CD14-positive monocyte (primary cell): ENCODE data around the gene ERFL. TPM values are rescaled to one million over a fixed set of nuclear protein-coding genes. Genes with fewer than 3 reads are reported as not detected.

ENCODE experiments used
- DNase-seq, 3 donors: peaks; one replicate each; pipeline ENCODE4 v3.0.0-alpha.2; 2011 to 2022
- H2AFZ ChIP-seq: 2 replicates; pipeline ENCODE4 v1.6.0; 2012; ENCODE audit warnings: mild to moderate bottlenecking, low read depth, low read length, inconsistent platforms; ENCODE audit not compliant: insufficient read depth, poor library complexity, severe bottlenecking
- H3K27ac ChIP-seq, 2 donors: 1 replicate in 1 of 2; 2 replicates in 1 of 2; pipeline ENCODE4 v1.5.1; 2012 to 2013; ENCODE audit warnings: low read length in 2 of 2, control low read depth in 1 of 2, inconsistent platforms in 1 of 2, low read depth in 1 of 2, mild to moderate bottlenecking in 1 of 2
- H3K27me3 ChIP-seq, 2 donors: one replicate each; pipeline versions ENCODE4 v1.6.0 to v1.6.1; 2011 to 2013; ENCODE audit warnings: low read length in 2 of 2; ENCODE audit not compliant: control insufficient read depth in 2 of 2, insufficient read depth in 2 of 2
- H3K36me3 ChIP-seq, 2 donors: replicated peaks in 1 of 2; 1 replicate in 1 of 2; 2 replicates in 1 of 2; pipeline versions ENCODE4 v1.5.1 to v1.6.1; 2012 to 2013; ENCODE audit warnings: low read length in 2 of 2, control low read depth in 1 of 2, inconsistent platforms in 1 of 2, mild to moderate bottlenecking in 1 of 2; ENCODE audit not compliant: insufficient read depth in 2 of 2, control insufficient read depth in 1 of 2
- H3K4me1 ChIP-seq, 2 donors: 1 replicate in 1 of 2; 2 replicates in 1 of 2; pipeline versions ENCODE4 v1.5.1 to v1.6.1; 2012 to 2013; ENCODE audit warnings: low read length in 2 of 2, control low read depth in 1 of 2, inconsistent platforms in 1 of 2, mild to moderate bottlenecking in 1 of 2, moderate library complexity in 1 of 2; ENCODE audit not compliant: insufficient read depth in 2 of 2, control insufficient read depth in 1 of 2
- H3K4me2 ChIP-seq: replicated peaks from 2 replicates; pipeline ENCODE3; 2012; ENCODE audit warnings: low read length, moderate library complexity, mild to moderate bottlenecking; ENCODE audit not compliant: poor library complexity, severe bottlenecking; ENCODE audit errors: extremely low read depth
- H3K4me3 ChIP-seq, 3 experiments: fragments of 200-600 bp in 1 of 3; sonication (generic) in 1 of 3; replicated peaks in 1 of 3; 1 replicate in 2 of 3; 2 replicates in 1 of 3; pipeline ENCODE4 v1.5.1; 2011 to 2013; ENCODE audit warnings: low read length in 3 of 3, mild to moderate bottlenecking in 3 of 3, control low read depth in 2 of 3, low read depth in 2 of 3, inconsistent platforms in 1 of 3, moderate library complexity in 1 of 3
- H3K79me2 ChIP-seq: 2 replicates; pipeline ENCODE4 v1.6.0; 2012; ENCODE audit warnings: mild to moderate bottlenecking, control low read depth, inconsistent platforms, low read length, moderate library complexity; ENCODE audit not compliant: insufficient read depth
- H3K9ac ChIP-seq: 2 replicates; pipeline ENCODE4 v1.6.0; 2017; ENCODE audit warnings: low read length, mild to moderate bottlenecking; ENCODE audit not compliant: insufficient read depth, poor library complexity, severe bottlenecking
- H3K9me3 ChIP-seq, 2 donors: replicated peaks in 1 of 2; 1 replicate in 1 of 2; 2 replicates in 1 of 2; pipeline versions ENCODE4 v1.5.1 to v1.6.1; 2012 to 2013; ENCODE audit warnings: low read length in 2 of 2, control low read depth in 1 of 2; ENCODE audit not compliant: control insufficient read depth in 1 of 2, insufficient read depth in 1 of 2
- H4K20me1 ChIP-seq: 2 replicates; pipeline ENCODE4 v1.6.0; 2012; ENCODE audit warnings: mild to moderate bottlenecking, low read length, control low read depth, moderate library complexity; ENCODE audit not compliant: insufficient read depth
- H3K27ac Mint-ChIP-seq, 7 donors: one replicate each; pipeline ENCODE4 v1.8.0; 2020; ENCODE audit warnings: mild to moderate bottlenecking in 7 of 7, mixed read lengths in 7 of 7, moderate library complexity in 6 of 7, inconsistent platforms in 2 of 7
- H3K27me3 Mint-ChIP-seq, 3 donors: one replicate each; pipeline ENCODE4 v1.8.0; 2021 to 2022; ENCODE audit warnings: low read depth in 3 of 3, mild to moderate bottlenecking in 3 of 3, mixed read lengths in 3 of 3, moderate library complexity in 3 of 3, inconsistent platforms in 1 of 3
- H3K36me3 Mint-ChIP-seq, 2 donors: one replicate each; pipeline ENCODE4 v1.8.0; 2020; ENCODE audit warnings: mixed read lengths in 2 of 2, inconsistent platforms in 1 of 2, mild to moderate bottlenecking in 1 of 2
- H3K4me1 Mint-ChIP-seq: one replicate; pipeline ENCODE4 v1.8.0; 2020; ENCODE audit warnings: mild to moderate bottlenecking, mixed read lengths
- H3K4me3 Mint-ChIP-seq, 2 donors: one replicate each; pipeline ENCODE4 v1.8.0; 2020; ENCODE audit warnings: mild to moderate bottlenecking in 2 of 2, mixed read lengths in 2 of 2, moderate library complexity in 1 of 2
- H3K9me3 Mint-ChIP-seq, 7 donors: one replicate each; pipeline ENCODE4 v1.8.0; 2020 to 2022; ENCODE audit warnings: mixed read lengths in 7 of 7, mild to moderate bottlenecking in 6 of 7, moderate library complexity in 6 of 7, inconsistent platforms in 2 of 7
- WGBS: methylation state at CpG from one replicate; pipeline ENCODE4 v1.1.5; 2013; ENCODE audit warnings: missing lambda C conversion rate; ENCODE audit not compliant: insufficient coverage; 5-methylcytosine and 5-hydroxymethylcytosine counted together
- intact Hi-C, 2 donors: fragments of 100-400 bp; cut with micrococcal nuclease; formaldehyde crosslinking; loops; one replicate each; pipeline versions ENCODE4 v1.15.0 to v1.15.1; 2023
- polyA plus RNA-seq, 3 donors: library from polyadenylated mRNA; depleted of rRNA in 1 of 3; unstranded in 2 of 3; stranded (reverse) in 1 of 3; fragments of 300-500 nt in 2 of 3; fragments of >200 nt in 1 of 3; fragmentation: Illumina TruSeq in 2 of 3; gene quantifications; 1 replicate in 2 of 3; 2 replicates in 1 of 3; pipeline ENCODE4 v1.2.3, GENCODE V29; 2012 to 2021
- TF ChIP-seq, protein P1 (sequence below): fragments of 200-600 bp; IDR thresholded peaks from one replicate; pipeline ENCODE4 v1.8.0; 2022; ENCODE audit warnings: antibody characterized with exemption, mild to moderate bottlenecking

Gene ERFL
- polyA plus RNA-seq, 3 donors = not detected

DNA sequence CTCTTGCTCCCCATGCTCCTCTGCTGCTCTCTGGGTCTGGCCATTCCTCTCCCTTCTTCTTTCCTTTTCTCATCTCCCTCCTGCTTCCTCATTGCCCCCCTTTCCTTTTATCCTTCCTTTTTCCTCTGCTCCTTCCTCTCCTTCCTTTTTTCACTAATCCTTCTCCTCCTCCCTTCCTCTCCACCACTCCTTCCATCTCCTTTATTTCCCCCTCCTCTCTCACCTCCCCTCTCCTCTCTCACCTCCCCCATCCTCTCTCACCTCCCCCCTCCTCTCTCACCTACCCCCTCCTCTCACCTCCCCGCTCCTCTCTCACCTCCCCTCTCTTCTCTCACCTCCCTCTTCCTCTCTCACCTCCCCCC, 31.7 kb downstream of the ERFL start:
- no peak overlapping the region for H3K9ac ChIP-seq
- H3K27me3 ChIP-seq = no peaks in the 10 kb centered on the region
- H3K79me2 ChIP-seq = peaks cover 40% of the 10 kb centered on the region
- intact Hi-C loops = no loop called here
- TF ChIP-seq, protein P1, sequence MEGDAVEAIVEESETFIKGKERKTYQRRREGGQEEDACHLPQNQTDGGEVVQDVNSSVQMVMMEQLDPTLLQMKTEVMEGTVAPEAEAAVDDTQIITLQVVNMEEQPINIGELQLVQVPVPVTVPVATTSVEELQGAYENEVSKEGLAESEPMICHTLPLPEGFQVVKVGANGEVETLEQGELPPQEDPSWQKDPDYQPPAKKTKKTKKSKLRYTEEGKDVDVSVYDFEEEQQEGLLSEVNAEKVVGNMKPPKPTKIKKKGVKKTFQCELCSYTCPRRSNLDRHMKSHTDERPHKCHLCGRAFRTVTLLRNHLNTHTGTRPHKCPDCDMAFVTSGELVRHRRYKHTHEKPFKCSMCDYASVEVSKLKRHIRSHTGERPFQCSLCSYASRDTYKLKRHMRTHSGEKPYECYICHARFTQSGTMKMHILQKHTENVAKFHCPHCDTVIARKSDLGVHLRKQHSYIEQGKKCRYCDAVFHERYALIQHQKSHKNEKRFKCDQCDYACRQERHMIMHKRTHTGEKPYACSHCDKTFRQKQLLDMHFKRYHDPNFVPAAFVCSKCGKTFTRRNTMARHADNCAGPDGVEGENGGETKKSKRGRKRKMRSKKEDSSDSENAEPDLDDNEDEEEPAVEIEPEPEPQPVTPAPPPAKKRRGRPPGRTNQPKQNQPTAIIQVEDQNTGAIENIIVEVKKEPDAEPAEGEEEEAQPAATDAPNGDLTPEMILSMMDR = no peak
- peaks cover 84 to 92% of the 10 kb centered on the region in 2 donors for H3K36me3 ChIP-seq
- no peaks in the 10 kb centered on the region for H3K9me3 ChIP-seq
- H3K27ac Mint-ChIP-seq = peak overlapping the region in 2 of 7 donors; percentile 16 to 73
- H4K20me1 ChIP-seq = peaks cover 98% of the 10 kb centered on the region
- DNase-seq = no peak
- no peak overlapping the region for H3K27ac ChIP-seq
- peaks cover 1% of the 10 kb centered on the region for H3K4me1 Mint-ChIP-seq
- no CpG with 5 or more reads among the region's 1 CpG for WGBS
- no peak overlapping the region for H3K4me3 Mint-ChIP-seq
- H3K27me3 Mint-ChIP-seq = peaks cover 0 to 2% (median 0%) of the 10 kb centered on the region in 3 donors
- no peak overlapping the region for H3K4me3 ChIP-seq
- peaks cover 66 to 89% of the 10 kb centered on the region in 2 donors for H3K36me3 Mint-ChIP-seq
- peaks cover 0 to 2% (median 0%) of the 10 kb centered on the region in 7 donors for H3K9me3 Mint-ChIP-seq
- H3K4me2 ChIP-seq = no peak overlapping the region
- no peak overlapping the region for H2AFZ ChIP-seq
- H3K4me1 ChIP-seq = no peaks in the 10 kb centered on the region

DNA sequence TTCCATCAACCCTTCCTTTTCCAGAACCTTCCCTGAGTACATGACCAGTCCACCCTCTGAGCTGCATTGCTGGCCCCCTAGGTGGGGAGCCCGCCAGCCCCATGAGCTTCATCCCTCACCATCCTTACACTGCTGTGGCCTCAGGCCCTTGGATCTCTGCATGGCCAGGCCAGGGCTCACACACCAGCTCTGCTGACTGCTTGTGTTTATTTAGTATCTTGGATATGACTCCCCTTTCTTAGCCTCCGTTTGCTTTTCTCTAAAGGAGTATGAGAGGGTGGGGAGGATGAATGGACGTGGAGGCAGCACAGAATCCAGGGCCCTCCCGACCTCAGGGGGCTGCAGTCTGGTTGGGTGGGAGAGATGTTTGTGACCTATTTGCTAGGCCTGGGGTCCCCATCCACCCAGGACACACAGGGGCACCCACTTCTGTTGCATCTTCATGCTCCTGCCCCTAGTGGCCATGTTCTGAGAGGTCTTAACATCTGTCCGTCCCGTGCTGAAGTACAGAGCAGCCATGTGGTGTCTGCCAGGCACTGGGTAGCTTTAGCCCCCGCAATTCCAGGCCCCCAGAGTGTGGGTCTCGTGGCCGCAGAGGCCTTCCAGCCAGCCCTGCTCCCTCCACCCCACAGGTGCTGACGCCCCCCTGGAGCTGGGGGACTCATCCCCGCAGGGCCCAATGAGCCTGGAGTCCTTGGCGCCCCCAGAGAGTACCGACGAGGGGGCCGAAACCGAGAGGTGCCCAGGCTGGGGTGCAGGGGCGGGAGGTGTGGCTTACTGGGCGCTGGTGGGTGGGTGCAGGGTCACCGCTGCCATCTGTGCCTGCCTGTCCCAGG, 32.3 kb downstream of the ERFL start:
- 83% methylated on average over 5 of the region's 19 CpGs for WGBS
- H3K4me1 Mint-ChIP-seq = peaks cover 3% of the 10 kb centered on the region
- no peaks in the 10 kb centered on the region for H3K4me1 ChIP-seq
- H3K9ac ChIP-seq = no peak overlapping the region
- TF ChIP-seq, protein P1 = no peak
- no peak overlapping the region for H3K4me3 ChIP-seq
- peaks cover 81 to 92% of the 10 kb centered on the region in 2 donors for H3K36me3 ChIP-seq
- peaks cover 0 to 2% (median 0%) of the 10 kb centered on the region in 7 donors for H3K9me3 Mint-ChIP-seq
- peaks cover 65 to 89% of the 10 kb centered on the region in 2 donors for H3K36me3 Mint-ChIP-seq
- no peak overlapping the region for H3K4me2 ChIP-seq
- peaks cover 0 to 2% (median 0%) of the 10 kb centered on the region in 3 donors for H3K27me3 Mint-ChIP-seq
- no peaks in the 10 kb centered on the region for H3K27me3 ChIP-seq
- H3K27ac Mint-ChIP-seq = peak overlapping the region in 2 of 7 donors; percentile 27 to 73
- H4K20me1 ChIP-seq = peaks cover 98% of the 10 kb centered on the region
- H3K79me2 ChIP-seq = peaks cover 45% of the 10 kb centered on the region
- H3K4me3 Mint-ChIP-seq = no peak overlapping the region
- H2AFZ ChIP-seq = no peak overlapping the region
- no peaks in the 10 kb centered on the region for H3K9me3 ChIP-seq
- intact Hi-C loops = no loop called here
- H3K27ac ChIP-seq = no peak overlapping the region
- no peak for DNase-seq
